MM.1S (cell line): ENCODE data around the gene POLG.

ENCODE experiments used
- DNase-seq: peaks from one replicate; pipeline ENCODE4 v3.0.0-alpha.2; 2015
- H2AFZ ChIP-seq: fragments of 300-600 bp; sonication (generic); 2 replicates; pipeline ENCODE4 v1.6.0; 2016; ENCODE audit warnings: antibody characterized with exemption, low read length
- H3F3A ChIP-seq: fragments of 300-600 bp; sonication (generic); 2 replicates; pipeline ENCODE4 v1.6.1; 2016; ENCODE audit warnings: mild to moderate bottlenecking, antibody characterized with exemption, low read length, moderate library complexity, mixed read lengths; ENCODE audit not compliant: insufficient read depth
- H3K27ac ChIP-seq: fragments of 300-600 bp; sonication (generic); 2 replicates; pipeline ENCODE4 v1.5.1; 2016; ENCODE audit warnings: mild to moderate bottlenecking, low read length
- H3K27me3 ChIP-seq: fragments of 300-600 bp; sonication (generic); replicated peaks from 2 replicates; pipeline ENCODE4 v1.6.0; 2016; ENCODE audit warnings: low read length; ENCODE audit not compliant: insufficient read depth
- H3K36me3 ChIP-seq: fragments of 300-600 bp; sonication (generic); replicated peaks from 2 replicates; pipeline ENCODE4 v1.6.1; 2016; ENCODE audit warnings: mild to moderate bottlenecking, low read length, mixed read lengths; ENCODE audit not compliant: insufficient read depth
- H3K4me1 ChIP-seq: fragments of 300-600 bp; sonication (generic); 2 replicates; pipeline ENCODE4 v1.6.1; 2016; ENCODE audit warnings: low read length, mixed read lengths
- H3K4me2 ChIP-seq: fragments of 300-600 bp; sonication (generic); 2 replicates; pipeline ENCODE4 v1.6.0; 2016; ENCODE audit warnings: low read depth, low read length
- H3K4me3 ChIP-seq: fragments of 300-600 bp; sonication (generic); 2 replicates; pipeline ENCODE4 v1.5.1; 2016; ENCODE audit warnings: low read length, mixed read lengths
- H3K79me2 ChIP-seq: fragments of 300-600 bp; sonication (generic); 2 replicates; pipeline ENCODE4 v1.6.1; 2016; ENCODE audit warnings: mixed run types, low read length, mixed read lengths
- H3K9ac ChIP-seq: fragments of 300-600 bp; sonication (generic); 2 replicates; pipeline ENCODE4 v1.6.1; 2016; ENCODE audit warnings: low read length, mixed read lengths
- H3K9me2 ChIP-seq: fragments of 300-600 bp; sonication (generic); replicated peaks from 2 replicates; pipeline ENCODE4 v1.6.1; 2016; ENCODE audit warnings: mild to moderate bottlenecking, low read length, mixed read lengths; ENCODE audit not compliant: insufficient read depth
- H3K9me3 ChIP-seq: fragments of 300-600 bp; sonication (generic); replicated peaks from 2 replicates; pipeline ENCODE4 v1.6.1; 2016; ENCODE audit warnings: mild to moderate bottlenecking, low read length, mixed read lengths; ENCODE audit not compliant: insufficient read depth
- H4K20me1 ChIP-seq: fragments of 300-600 bp; sonication (generic); 2 replicates; pipeline ENCODE4 v1.6.1; 2016; ENCODE audit warnings: mild to moderate bottlenecking, low read length, moderate library complexity, mixed read lengths; ENCODE audit not compliant: insufficient read depth
- EZH2 ChIP-seq: fragments of 300-600 bp; sonication (generic); optimal IDR thresholded peaks from 2 replicates; pipeline ENCODE3; 2017; ENCODE audit warnings: low read depth, mild to moderate bottlenecking, antibody characterized with exemption, low read length, mixed read lengths
- EZH2phosphoT487 ChIP-seq: fragments of 300-600 bp; sonication (generic); IDR thresholded peaks from 2 replicates; pipeline ENCODE4 v1.6.1; 2018; ENCODE audit warnings: antibody characterized with exemption, low read length
- TF ChIP-seq, protein P1 (sequence below): fragments of 300-600 bp; sonication (generic); IDR thresholded peaks from 2 replicates; pipeline ENCODE4 v1.5.1; 2016; ENCODE audit warnings: antibody characterized with exemption, low read length, mixed read lengths

Gene POLG

DNA sequence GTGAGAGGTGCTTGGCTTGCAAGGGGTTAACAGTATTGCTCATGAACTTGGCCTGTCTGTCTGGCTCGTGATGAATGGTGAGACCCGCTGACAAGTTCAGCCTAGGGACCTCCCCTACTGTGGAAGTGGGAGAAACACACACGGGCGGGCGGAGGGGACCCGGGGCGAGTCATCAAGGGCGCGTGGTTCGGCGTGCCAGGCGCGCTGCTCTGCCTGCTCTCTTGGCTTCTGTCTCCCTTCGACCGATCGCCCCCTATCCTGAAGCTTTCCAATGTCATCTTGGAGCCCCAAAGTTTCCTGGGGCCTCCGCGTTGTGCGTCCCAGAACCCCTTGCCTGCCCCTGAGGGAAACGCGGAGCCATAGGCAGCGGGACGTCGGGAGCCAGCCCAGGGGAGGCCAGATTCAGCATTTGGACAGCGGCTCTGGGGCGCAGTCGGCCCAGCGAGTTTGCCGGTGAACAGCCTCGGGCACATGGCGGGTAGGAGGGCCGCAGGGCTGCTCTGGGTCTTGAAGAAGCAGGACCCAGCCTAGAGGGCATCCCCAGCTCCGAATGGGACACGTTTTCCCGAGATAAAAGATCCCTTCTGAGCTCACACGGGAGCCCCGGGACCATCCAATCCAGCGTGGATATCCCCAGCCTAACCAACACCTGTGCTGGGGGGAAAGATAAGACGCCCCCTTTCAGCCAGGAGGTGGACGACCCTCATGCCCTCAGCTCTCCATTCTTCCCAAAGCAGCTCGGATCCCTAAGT lies 27.0 kb upstream of the POLG start:
- peak; percentile 58 for DNase-seq
- peak overlapping the region; percentile 80 for H3K4me2 ChIP-seq

DNA sequence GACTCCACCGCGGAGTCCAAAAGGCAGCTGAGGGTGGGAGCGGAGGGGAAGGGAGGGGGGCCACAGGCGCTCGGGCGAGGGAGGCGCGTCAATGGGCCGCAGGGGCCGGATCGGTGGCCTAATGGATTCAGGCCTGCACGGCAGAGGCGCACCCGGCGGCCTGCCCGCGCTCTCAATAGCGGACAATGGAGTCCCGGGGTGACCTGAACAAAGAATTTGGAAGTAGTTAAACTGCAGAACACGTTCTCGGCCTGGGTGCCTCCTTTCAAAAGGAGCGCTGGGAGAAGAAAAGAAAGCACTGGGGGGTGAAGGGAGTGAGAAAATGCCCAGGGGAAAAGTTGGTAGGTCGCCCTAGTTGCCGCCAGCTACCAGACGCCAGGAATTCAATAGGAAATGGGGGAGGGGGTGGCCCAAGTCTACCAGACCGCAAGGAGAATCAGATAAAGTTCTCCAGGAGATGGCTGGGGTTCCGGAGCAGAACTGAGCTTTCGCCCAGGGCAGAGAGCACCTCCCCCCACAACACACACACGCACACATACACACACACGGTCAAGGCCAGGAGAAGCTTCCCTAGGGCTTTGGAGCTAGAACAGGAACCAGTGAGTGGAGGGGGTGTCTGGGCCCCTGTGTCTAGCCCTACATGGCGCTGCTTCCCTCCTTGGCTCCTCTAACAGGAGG lies 25.8 kb upstream of the POLG start:
- H3K9ac ChIP-seq: no peak overlapping the region
- H3K9me3 ChIP-seq: no peaks in the 10 kb centered on the region
- no peaks in the 10 kb centered on the region for H4K20me1 ChIP-seq
- no peak for DNase-seq
- TF ChIP-seq EZH2phosphoT487: no peak
- TF ChIP-seq, protein P1, sequence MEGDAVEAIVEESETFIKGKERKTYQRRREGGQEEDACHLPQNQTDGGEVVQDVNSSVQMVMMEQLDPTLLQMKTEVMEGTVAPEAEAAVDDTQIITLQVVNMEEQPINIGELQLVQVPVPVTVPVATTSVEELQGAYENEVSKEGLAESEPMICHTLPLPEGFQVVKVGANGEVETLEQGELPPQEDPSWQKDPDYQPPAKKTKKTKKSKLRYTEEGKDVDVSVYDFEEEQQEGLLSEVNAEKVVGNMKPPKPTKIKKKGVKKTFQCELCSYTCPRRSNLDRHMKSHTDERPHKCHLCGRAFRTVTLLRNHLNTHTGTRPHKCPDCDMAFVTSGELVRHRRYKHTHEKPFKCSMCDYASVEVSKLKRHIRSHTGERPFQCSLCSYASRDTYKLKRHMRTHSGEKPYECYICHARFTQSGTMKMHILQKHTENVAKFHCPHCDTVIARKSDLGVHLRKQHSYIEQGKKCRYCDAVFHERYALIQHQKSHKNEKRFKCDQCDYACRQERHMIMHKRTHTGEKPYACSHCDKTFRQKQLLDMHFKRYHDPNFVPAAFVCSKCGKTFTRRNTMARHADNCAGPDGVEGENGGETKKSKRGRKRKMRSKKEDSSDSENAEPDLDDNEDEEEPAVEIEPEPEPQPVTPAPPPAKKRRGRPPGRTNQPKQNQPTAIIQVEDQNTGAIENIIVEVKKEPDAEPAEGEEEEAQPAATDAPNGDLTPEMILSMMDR: no peak
- TF ChIP-seq EZH2: no peak
- no peak overlapping the region for H2AFZ ChIP-seq
- H3K4me1 ChIP-seq: peaks cover 5% of the 10 kb centered on the region
- no peaks in the 10 kb centered on the region for H3K36me3 ChIP-seq
- no peaks in the 10 kb centered on the region for H3F3A ChIP-seq
- H3K27me3 ChIP-seq: peaks cover 87% of the 10 kb centered on the region
- no peak overlapping the region for H3K27ac ChIP-seq
- no peak overlapping the region for H3K4me3 ChIP-seq
- no peaks in the 10 kb centered on the region for H3K9me2 ChIP-seq
- no peak overlapping the region for H3K4me2 ChIP-seq
- H3K79me2 ChIP-seq: no peaks in the 10 kb centered on the region

More for the DNA sequence above, 27.0 kb upstream of the POLG start:
- no peak overlapping the region for H3K27ac ChIP-seq
- H3K9me2 ChIP-seq: no peaks in the 10 kb centered on the region
- H4K20me1 ChIP-seq: no peaks in the 10 kb centered on the region
- no peak overlapping the region for H3K9ac ChIP-seq
- TF ChIP-seq, protein P1: no peak
- TF ChIP-seq EZH2phosphoT487 (no peak), EZH2 (no peak)
- H3K4me3 ChIP-seq: peak overlapping the region; percentile 44
- peaks cover 92% of the 10 kb centered on the region for H3K27me3 ChIP-seq
- H3K9me3 ChIP-seq: no peaks in the 10 kb centered on the region
- H2AFZ ChIP-seq: no peak overlapping the region
- peaks cover 5% of the 10 kb centered on the region for H3K4me1 ChIP-seq
- H3K79me2 ChIP-seq: no peaks in the 10 kb centered on the region
- H3K36me3 ChIP-seq: no peaks in the 10 kb centered on the region
- no peaks in the 10 kb centered on the region for H3F3A ChIP-seq

DNA sequence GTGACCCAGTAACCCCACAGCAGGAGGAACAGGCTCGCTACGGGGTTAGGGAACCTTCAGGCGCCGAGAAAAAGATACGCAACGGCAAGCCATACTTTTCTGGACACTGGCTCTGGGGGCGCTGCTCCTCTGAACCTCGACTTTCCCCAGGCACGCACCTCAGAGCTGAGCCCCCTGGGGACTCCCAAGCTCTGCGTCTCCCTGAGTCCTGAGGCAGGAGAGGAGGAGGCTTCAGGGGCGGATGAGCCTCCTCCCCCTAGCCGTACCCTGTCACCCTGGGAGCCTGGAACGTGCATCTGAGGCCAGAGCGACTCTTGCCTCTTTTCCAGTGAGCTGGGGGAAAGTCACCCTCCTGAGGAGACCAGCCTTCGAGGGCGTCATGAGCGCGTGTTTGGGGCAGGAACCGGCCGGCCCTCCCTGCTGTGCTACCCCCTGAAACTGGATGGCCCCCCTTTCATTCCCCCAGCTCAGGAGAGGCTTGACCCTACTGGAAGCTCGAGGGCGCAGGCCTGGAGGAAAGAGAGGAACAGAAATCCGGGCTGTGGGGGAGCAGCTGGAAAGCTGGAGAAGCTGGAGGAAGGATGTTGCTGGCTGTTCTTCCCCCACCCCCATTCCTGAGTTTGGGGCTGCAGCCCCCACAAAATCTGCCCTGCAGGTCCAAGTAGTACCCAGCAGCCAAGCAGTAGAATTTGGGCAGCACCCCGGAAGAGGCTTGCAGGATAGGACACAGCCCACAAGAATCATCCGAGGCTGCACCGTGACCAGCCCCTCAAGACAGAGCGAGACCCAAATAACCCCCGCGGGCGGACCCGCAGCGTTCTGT lies 25.1 kb upstream of the POLG start:
- Histone ChIP-seq H3K4me1 (peaks cover 5% of the 10 kb centered on the region), H4K20me1 (no peaks in the 10 kb centered on the region)

More for the DNA sequence above, 25.1 kb upstream of the POLG start:
- Histone ChIP-seq H3F3A (no peaks in the 10 kb centered on the region), H3K27me3 (peaks cover 86% of the 10 kb centered on the region), H3K4me2 (peak overlapping the region; percentile 94; the same call in 1 of the 2 replicates), H2AFZ (0 out of 2 replicates have a peak overlapping the region, but pooled peaks have one; percentile 84), H3K9me2 (no peaks in the 10 kb centered on the region), H3K9ac (no peak overlapping the region), H3K27ac (no peak overlapping the region), H3K9me3 (no peaks in the 10 kb centered on the region), H3K79me2 (no peaks in the 10 kb centered on the region), H3K36me3 (no peaks in the 10 kb centered on the region), H3K4me3 (no peak overlapping the region)
- TF ChIP-seq, protein P1: no peak
- TF ChIP-seq EZH2: no peak
- TF ChIP-seq EZH2phosphoT487: no peak
- DNase-seq: no peak
